Fibroblast of pulmonary artery (primary cell): Measurements from ENCODE around the gene CSF1.

Experiments
- DNase-seq: peaks from one replicate; pipeline ENCODE4 v3.0.0-alpha.2; 2010; ENCODE audit warnings: low read depth
- H3K4me3 ChIP-seq: replicated peaks from 2 replicates; pipeline ENCODE4 v1.5.1; 2011; ENCODE audit warnings: low read depth, mild to moderate bottlenecking, control low read depth, low read length, moderate library complexity
- TF ChIP-seq, protein P1 (sequence below): IDR thresholded peaks from 2 replicates; pipeline ENCODE4 v1.5.1; 2011; ENCODE audit warnings: mild to moderate bottlenecking, control low read depth, low read length, inconsistent platforms; ENCODE audit errors: missing control alignments

CSF1 gene

DNA sequence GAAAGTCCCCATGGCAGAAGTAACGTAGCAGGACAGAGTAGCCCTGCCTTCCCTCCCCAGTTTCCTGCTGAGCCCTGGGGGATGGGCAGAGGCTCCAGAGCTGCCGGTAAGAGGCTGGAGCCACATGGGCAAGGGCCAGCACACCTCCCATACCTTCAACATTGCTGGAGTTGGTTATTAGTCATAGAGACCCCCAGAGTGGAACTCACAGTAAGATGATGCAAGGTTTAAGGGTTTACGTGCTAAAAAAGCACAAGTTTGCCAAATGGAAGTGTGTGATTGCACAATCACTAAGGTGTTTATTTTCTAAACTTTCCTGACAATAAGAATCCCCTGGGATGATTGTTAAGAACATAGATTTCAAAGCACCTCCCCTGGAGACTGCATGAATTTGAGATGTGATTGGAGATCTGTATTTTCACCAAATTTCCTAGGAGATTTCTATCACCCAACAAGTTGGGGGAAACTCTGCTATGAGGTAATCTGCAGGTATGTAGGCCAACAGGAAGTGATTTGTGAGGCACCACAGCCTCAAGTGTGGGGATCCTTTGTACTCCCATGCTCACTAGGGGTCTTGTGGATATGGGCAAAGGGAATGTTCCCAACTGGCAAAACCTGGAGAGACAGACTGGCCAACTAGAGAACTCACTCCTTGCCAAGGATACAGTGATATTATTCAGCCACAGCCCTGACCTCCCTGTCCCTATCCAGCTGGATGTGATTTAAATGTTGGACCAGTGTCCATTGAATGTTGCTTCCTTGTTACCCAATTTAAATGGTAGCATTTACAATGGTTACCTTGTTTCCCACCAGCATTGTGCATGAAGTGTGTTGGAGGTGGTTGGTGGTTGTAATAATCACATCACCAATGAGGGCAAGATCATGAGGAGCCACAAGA is 37.1 kb upstream of the CSF1 start:
- TF ChIP-seq, protein P1, sequence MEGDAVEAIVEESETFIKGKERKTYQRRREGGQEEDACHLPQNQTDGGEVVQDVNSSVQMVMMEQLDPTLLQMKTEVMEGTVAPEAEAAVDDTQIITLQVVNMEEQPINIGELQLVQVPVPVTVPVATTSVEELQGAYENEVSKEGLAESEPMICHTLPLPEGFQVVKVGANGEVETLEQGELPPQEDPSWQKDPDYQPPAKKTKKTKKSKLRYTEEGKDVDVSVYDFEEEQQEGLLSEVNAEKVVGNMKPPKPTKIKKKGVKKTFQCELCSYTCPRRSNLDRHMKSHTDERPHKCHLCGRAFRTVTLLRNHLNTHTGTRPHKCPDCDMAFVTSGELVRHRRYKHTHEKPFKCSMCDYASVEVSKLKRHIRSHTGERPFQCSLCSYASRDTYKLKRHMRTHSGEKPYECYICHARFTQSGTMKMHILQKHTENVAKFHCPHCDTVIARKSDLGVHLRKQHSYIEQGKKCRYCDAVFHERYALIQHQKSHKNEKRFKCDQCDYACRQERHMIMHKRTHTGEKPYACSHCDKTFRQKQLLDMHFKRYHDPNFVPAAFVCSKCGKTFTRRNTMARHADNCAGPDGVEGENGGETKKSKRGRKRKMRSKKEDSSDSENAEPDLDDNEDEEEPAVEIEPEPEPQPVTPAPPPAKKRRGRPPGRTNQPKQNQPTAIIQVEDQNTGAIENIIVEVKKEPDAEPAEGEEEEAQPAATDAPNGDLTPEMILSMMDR: no peak
- DNase-seq: peak; percentile 79
- H3K4me3 ChIP-seq: no peak overlapping the region

- no peak for DNase-seq
- no peak overlapping the region for H3K4me3 ChIP-seq
- TF ChIP-seq, protein P1: no peak
Measured at GRCh38 chr1:109874445-109874844, 36.2 kb upstream of the CSF1 start.

GRCh38 chr1:109875874-109876273 is 34.8 kb upstream of the CSF1 start:
- no peak overlapping the region for H3K4me3 ChIP-seq
- no peak for DNase-seq
- TF ChIP-seq, protein P1: no peak

- H3K4me3 ChIP-seq: no peak overlapping the region
- TF ChIP-seq, protein P1: no peak
- DNase-seq: peak; percentile 55
Measured at GRCh38 chr1:109876617-109877316, 33.9 kb upstream of the CSF1 start.

GRCh38 chr1:109877317-109877771 is 33.3 kb upstream of the CSF1 start:
- peak; percentile 95 for DNase-seq
- TF ChIP-seq, protein P1: peak; percentile 34
- no peak overlapping the region for H3K4me3 ChIP-seq

DNA sequence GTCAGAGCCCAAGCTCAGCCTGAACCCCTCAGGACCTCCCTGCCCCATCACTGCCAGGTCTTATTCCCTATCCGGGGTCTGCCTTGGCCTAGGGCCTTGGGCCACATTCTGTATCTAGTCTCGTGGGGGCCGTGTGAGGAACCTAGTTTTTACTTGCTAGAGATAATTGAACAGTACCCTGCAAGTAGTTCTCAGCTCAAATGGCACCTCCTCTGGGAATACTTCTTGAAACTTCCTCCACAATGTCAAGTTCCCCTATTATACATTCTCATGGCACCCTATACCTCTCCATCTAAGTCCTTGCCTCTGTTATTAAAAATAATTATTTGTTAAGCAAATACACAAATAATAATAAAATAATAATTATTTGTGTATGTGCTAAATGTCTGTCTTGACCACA is 32.9 kb upstream of the CSF1 start:
- TF ChIP-seq, protein P1: no peak
- no peak overlapping the region for H3K4me3 ChIP-seq
- no peak for DNase-seq
